HEK293 (cell line): Measurements from ENCODE around the gene SERPINB4.

ENCODE experiments used
- CTCF ChIP-seq: fragments of 450-650 bp; formaldehyde crosslinking; IDR thresholded peaks from 2 replicates; pipeline ENCODE4 v1.5.1; 2016; ENCODE audit warnings: missing biosample characterization, missing genetic modification characterization
- KLF1 ChIP-seq: fragments of 450-650 bp; formaldehyde crosslinking; IDR thresholded peaks from 2 replicates; pipeline ENCODE4 v1.5.1; 2016; ENCODE audit warnings: missing biosample characterization, missing genetic modification characterization
- KLF10 ChIP-seq: fragments of 450-650 bp; IDR thresholded peaks from 2 replicates; pipeline ENCODE4 v1.5.1; 2018; ENCODE audit warnings: missing biosample characterization, mild to moderate bottlenecking, missing genetic modification characterization
- SCRT1 ChIP-seq: fragments of 450-650 bp; formaldehyde crosslinking; IDR thresholded peaks from 2 replicates; pipeline ENCODE4 v1.5.1; 2016; ENCODE audit warnings: missing biosample characterization, missing genetic modification characterization, borderline replicate concordance
- YY1 ChIP-seq: fragments of 450-650 bp; formaldehyde crosslinking; IDR thresholded peaks from 2 replicates; pipeline ENCODE4 v1.5.1; 2018; ENCODE audit warnings: missing biosample characterization, missing genetic modification characterization
- ZNF121 ChIP-seq: fragments of 450-650 bp; formaldehyde crosslinking; IDR thresholded peaks from 2 replicates; pipeline ENCODE4 v1.5.1; 2016; ENCODE audit warnings: missing biosample characterization, missing genetic modification characterization
- ZNF19 ChIP-seq: fragments of 450-650 bp; formaldehyde crosslinking; IDR thresholded peaks from 2 replicates; pipeline ENCODE4; 2016; ENCODE audit warnings: missing biosample characterization, missing genetic modification characterization, low read depth
- ZNF2 ChIP-seq: fragments of 450-650 bp; formaldehyde crosslinking; IDR thresholded peaks from 2 replicates; pipeline ENCODE4 v1.5.1; 2016; ENCODE audit warnings: missing biosample characterization, missing genetic modification characterization
- ZNF266 ChIP-seq: fragments of 450-650 bp; formaldehyde crosslinking; IDR thresholded peaks from 2 replicates; pipeline ENCODE4 v1.5.1; 2016; ENCODE audit warnings: missing biosample characterization, missing genetic modification characterization, low read depth

GRCh38 chr18:63683152-63683551 lies 39.1 kb upstream of the SERPINB4 start:
- TF ChIP-seq ZNF121 (tag by site-specific recombination) (no peak), ZNF266 (tag by site-specific recombination) (no peak), KLF10 (tag by site-specific recombination) (no peak), YY1 (tag by site-specific recombination) (no peak), ZNF2 (tag by site-specific recombination) (no peak), KLF1 (tag by site-specific recombination) (no peak), ZNF19 (tag by site-specific recombination) (no peak), CTCF (no peak), SCRT1 (tag by site-specific recombination) (no peak)
